CD4-positive, alpha-beta T cell treated with Interferon gamma for 1 hour (primary cell): ENCODE data around the gene RBMY1D.
"Not testable (repeated sequence)": the region's sequence is repeated elsewhere in the genome, so short reads cannot be mapped to it uniquely, and the experiment has no call there.

Source experiments
- DNase-seq: peaks from one replicate; pipeline ENCODE4 v3.0.0-alpha.2; 2020

RBMY1D gene

GRCh38 chrY:21894426-21894825, at the start of gene RBMY1D:
TSS of gene RBMY1D (minus strand) at chrY:21894526. CDS start at chrY:21892513, 2,013 bp downstream.
- not testable (repeated sequence) for DNase-seq

- DNase-seq = not testable (repeated sequence)
Observed at GRCh38 chrY:21917932-21918331, 23.6 kb upstream of the RBMY1D start, which contains the start of gene RBMY1E. TSS of gene RBMY1E (minus strand) at chrY:21918032. CDS start at chrY:21916054, 1,978 bp downstream.

GRCh38 chrY:21869407-21870076, 24.8 kb downstream of the RBMY1D start:
- DNase-seq = not testable (repeated sequence)

GRCh38 chrY:21845481-21845880, 48.8 kb downstream of the RBMY1D start:
- no peak for DNase-seq

GRCh38 chrY:21842090-21842489, 52.2 kb downstream of the RBMY1D start:
- no peak for DNase-seq

GRCh38 chrY:21839489-21839888, 54.8 kb downstream of the RBMY1D start:
- no peak for DNase-seq

- no peak for DNase-seq
Observed at GRCh38 chrY:21836343-21836742, 58.0 kb downstream of the RBMY1D start.

GRCh38 chrY:21835052-21835451, 59.3 kb downstream of the RBMY1D start:
- DNase-seq = no peak
